Body of pancreas (tissue), 4 donors: ENCODE measurements around the gene TAS2R50.

ENCODE experiments used
- POLR2A ChIP-seq, 3 donors: fragments of 450-650 bp; IDR thresholded peaks; one replicate each; pipeline ENCODE4 v1.6.1; 2016; ENCODE audit warnings: antibody characterized with exemption in 3 of 3, mild to moderate bottlenecking in 2 of 3
- TF ChIP-seq, protein P1 (sequence below), 7 experiments: fragments of 450-650 bp in 4 of 7; fragments of 200-600 bp in 3 of 7; sonication (generic) in 3 of 7; IDR thresholded peaks; one replicate each; pipeline ENCODE4 v1.5.1; 2016 to 2019; ENCODE audit warnings: antibody characterized with exemption in 7 of 7

GRCh38 chr12:10943167-10943566, 43.5 kb downstream of the TAS2R50 start:
- TF ChIP-seq, protein P1, sequence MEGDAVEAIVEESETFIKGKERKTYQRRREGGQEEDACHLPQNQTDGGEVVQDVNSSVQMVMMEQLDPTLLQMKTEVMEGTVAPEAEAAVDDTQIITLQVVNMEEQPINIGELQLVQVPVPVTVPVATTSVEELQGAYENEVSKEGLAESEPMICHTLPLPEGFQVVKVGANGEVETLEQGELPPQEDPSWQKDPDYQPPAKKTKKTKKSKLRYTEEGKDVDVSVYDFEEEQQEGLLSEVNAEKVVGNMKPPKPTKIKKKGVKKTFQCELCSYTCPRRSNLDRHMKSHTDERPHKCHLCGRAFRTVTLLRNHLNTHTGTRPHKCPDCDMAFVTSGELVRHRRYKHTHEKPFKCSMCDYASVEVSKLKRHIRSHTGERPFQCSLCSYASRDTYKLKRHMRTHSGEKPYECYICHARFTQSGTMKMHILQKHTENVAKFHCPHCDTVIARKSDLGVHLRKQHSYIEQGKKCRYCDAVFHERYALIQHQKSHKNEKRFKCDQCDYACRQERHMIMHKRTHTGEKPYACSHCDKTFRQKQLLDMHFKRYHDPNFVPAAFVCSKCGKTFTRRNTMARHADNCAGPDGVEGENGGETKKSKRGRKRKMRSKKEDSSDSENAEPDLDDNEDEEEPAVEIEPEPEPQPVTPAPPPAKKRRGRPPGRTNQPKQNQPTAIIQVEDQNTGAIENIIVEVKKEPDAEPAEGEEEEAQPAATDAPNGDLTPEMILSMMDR (IDR thresholded peaks at IDR 0.05) = no peak
- no peak for TF ChIP-seq POLR2A (IDR thresholded peaks at IDR 0.05)
